Measurements from ENCODE around the gene ELK3.

ELK3 gene

GRCh38 chr12:96234591-96235483 is 40.7 kb downstream of the ELK3 start:
- no peak for DNase-seq (ENCODE audit: low read depth in 3 of 3, low spot score in 1 of 3)

DNA sequence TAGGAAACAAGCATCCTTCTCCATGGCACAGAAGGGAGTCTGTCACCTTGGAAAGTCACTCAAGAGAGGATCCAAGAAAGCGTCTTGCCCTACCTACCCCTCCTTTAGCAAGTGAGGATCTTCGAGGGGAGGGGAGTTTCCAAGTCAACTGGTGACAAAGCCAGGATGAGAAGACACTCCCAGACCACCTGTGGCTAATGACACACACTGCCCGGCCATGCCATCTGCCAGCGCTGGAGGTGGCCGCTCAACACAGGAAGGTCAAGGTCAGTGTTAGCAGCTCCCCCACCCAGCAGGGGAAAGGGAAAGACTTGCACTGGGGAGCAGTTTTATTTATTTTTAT is 41.3 kb downstream of the ELK3 start:
- no peak for DNase-seq (ENCODE audit: low read depth in 3 of 3, low spot score in 1 of 3)

DNA sequence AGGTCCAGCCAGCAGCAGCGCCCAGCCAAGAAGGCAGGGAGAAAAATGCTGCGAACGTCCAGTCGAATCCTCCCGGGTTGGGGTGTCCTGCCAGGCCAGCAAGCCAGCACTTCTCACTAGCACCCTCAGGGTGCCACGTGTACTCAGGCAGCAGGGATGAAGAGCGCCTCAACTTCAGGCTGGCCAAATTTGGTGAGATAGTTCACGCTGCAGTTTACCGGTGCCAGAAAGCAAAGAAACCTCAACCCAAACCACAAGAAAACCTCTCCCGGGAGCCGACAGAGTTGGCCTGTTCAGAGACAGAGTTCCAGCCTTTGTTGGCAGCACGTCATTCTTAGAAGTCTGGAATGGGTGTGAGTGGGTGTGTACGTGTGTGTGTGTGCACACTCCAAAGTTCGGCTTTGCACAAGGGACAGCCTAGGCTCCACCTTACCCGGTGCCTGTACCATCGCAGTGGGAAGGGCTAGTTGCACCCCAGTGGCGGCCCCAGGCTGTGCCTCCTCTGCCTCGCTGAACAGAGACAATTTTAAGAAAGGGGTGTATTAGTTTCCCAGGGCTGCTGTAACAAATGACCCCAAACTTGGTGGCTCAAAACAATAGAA is 42.1 kb downstream of the ELK3 start:
- DNase-seq (ENCODE audit: low read depth in 3 of 3, low spot score in 1 of 3): no peak

DNA sequence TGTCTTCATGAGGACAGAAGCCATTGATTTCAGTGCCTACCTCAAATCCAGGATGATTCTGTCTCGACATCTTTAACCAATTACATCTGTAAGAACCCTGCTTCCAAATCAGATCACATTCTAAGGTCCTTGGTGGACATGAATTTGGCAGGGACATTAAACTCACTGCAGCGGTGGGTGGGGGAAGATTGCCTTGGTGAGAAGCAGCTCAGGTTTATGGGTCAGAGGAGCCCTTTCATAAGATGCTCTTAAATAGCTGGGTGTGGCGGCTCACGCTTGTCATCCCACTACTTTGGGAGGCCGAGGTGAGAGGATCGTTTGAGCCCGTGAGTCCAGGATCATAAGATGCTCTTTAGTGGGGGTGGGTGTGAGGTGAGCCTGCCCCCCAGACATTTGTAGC is 42.9 kb downstream of the ELK3 start:
- DNase-seq (ENCODE audit: low read depth in 3 of 3, low spot score in 1 of 3): no peak

GRCh38 chr12:96237465-96238077 is 43.4 kb downstream of the ELK3 start:
- peak in 2 of 3 donors; percentile 14 to 23 for DNase-seq (ENCODE audit: low read depth in 3 of 3, low spot score in 1 of 3)

GRCh38 chr12:96238336-96239047 is 44.3 kb downstream of the ELK3 start:
- no peak for DNase-seq (ENCODE audit: low read depth in 3 of 3, low spot score in 1 of 3)

DNA sequence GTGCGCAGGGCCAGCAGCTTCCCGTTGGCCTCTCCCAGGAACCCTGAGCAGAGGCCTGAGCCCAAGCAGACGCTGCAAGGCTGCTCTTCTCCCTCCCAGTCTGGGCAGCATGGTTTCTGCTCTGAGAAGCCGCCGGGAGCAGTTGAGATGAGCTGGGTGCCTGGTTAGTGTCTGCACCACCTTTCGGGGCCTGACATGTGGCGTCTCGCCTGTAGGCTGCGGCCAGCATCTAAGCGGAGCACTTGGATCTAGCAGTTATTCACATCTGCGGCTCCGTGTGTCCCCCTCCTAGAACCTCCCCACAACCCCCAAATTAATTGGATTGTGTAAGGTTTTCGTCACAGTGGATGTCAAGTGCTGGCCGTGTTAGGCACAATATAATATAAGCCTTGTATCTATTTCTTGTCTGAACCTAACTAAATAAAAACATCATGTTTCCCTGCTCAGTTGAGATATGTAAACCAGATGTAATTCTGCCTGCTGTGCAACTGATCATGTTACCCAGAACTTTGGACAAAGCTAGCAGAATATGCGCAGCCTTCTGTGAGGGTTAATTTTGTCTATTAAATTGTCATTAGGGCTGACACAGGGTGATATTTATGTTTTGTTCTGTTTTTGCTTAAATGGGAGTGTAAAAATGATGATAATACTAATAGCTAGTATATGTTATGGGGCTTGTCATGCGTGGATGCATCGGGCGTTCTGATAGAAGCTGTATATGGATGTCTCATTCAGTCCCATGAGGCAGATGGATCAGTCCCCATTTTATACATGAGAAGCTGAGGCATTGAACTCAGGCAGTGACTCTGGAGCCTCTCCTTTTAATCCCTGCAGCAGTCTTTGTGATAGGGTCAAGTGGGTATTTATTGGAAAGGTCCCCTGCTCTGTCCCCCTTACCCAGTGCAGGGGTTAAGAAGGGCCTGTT is 45.8 kb downstream of the ELK3 start:
- no peak for DNase-seq (ENCODE audit: low read depth in 3 of 3, low spot score in 1 of 3)

DNA sequence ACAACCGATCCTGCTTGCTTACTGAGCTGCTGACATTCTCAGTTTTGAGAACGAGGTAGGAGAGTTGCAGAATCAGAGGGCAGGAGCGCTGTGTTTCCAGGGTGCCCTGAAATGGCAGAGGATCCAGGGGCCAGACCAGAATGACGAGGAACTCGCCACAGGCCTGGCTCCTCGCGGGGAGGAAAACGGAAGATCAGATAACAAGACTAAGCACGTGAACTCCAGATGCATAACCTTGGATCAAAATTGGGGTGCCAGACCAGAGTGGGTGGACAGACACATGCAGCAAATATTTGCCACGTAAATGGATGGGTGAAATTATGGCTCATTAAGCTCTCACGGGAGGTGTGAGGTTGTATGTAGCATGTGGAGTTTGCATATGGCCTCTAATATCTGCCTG is 46.5 kb downstream of the ELK3 start:
- no peak for DNase-seq (ENCODE audit: low read depth in 3 of 3, low spot score in 1 of 3)

GRCh38 chr12:96241431-96241830 is 47.3 kb downstream of the ELK3 start:
- no peak for DNase-seq (ENCODE audit: low read depth in 3 of 3, low spot score in 1 of 3)

DNA sequence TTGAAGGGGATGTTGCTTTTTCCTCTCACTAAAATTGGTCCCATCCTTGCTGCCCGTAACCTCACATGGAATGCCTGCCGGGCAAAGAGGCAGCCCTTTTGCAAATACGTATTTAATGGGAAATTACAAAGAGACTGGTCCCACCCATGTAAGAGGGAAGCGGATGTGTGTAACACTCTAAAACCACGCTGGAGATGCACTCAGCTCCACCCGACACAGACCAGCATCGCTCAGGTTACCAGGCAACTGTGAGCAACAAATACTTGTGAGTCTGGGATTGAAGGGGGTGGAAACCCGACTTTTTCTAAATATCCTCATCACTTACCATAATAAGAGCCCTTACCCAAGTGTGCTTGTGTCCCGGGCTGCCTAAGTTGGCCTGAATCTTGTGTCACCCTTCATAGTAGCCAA is 47.7 kb downstream of the ELK3 start:
- DNase-seq (ENCODE audit: low read depth in 3 of 3, low spot score in 1 of 3): peak in 2 of 3 donors; percentile 35 to 36

DNA sequence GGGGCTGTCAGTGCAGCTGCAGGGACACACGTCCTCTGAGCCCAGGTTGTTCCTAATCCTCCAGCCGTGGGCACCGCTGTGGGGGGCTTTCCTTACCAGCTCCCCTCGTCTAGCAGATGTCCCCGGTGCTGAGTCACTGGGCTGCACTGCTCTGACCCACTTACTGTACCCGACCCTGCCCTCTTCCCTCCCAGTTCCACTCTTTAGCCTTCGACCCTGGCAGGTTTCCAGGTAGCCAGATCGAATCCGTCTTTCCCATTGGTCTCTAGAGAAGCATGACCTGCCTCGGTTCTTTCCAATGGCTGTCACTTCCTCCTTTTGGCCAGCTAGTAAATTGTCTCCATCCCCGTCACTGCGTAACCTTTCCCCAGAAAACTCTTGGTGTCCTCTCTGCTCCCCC is 48.4 kb downstream of the ELK3 start:
- no peak for DNase-seq (ENCODE audit: low read depth in 3 of 3, low spot score in 1 of 3)

DNA sequence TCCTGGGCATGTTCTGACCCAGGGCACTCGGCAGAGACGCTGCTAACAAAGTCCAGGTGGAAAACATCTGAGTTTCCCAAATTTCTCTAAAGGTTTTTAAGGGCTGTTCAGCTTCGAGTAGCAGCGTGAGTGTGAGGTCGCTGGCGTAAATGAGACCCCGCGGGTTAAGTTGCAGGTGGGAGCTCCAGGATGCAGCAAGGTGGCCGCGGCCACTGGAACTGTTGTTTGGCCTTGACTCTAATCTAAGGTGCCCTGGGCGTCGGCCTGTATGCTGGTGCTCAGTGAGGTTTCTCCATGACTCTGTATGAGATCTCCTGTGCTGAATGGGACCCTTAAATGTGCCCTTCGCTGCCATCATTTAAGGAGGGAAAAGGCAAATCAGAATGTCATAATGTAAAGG is 50.7 kb downstream of the ELK3 start:
- no peak for DNase-seq (ENCODE audit: low read depth in 3 of 3, low spot score in 1 of 3)

GRCh38 chr12:96246926-96247505 is 52.8 kb downstream of the ELK3 start:
- DNase-seq (ENCODE audit: low read depth in 3 of 3, low spot score in 1 of 3): no peak

DNA sequence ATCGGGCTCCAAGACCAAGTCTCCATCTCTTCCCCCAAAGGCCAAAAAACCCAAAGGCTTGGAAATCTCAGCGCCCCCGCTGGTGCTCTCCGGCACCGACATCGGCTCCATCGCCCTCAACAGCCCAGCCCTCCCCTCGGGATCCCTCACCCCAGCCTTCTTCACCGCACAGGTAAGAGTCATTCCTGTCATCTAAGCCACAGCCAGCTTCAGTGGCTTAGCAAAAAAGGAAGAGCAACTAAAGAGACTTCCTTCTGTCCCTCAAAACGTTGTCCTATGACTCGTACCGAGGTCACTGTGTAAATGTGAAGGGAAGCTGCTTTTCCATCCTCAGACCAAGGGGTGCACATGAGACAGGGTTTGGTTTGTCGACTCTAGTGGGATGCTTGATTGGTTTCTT is 53.4 kb downstream of the ELK3 start:
- DNase-seq (ENCODE audit: low read depth in 3 of 3, low spot score in 1 of 3): no peak

DNA sequence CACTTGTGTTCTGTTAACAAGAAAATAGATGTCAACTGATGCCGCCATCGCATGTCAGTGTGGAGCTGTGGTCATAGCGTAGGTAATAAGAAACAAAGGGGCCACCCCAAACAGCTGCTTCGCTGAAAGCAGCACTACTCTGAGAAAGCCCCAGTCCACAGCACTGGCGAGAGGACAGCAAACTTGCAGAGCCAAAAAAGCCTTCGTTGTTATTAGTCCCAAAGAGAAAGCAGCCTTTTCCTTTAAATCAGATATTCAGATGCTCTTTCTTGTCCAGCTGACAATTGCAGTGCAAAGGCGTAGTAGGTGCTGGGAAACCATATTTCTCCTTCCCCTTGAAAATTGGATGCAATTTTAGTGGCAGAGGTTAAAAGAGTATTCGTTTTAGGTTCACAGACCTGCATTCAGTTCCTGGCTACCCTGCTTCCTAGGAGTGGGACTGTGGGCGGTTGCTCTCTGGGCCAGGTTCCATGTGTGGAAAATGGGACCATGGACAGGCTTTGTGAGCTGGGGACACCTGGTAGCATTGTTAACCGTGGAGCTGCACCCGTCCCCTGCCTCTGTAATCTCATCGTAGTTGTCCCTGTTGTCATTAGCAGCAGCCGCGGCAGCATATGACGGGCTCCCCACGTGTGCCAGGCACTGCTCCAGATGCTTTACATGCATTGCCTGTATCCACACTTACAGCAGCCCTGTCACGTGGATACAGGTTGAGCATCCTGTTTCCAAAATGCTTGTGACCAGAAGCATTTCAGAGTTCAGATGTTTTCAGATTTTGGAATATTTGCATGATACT is 54.2 kb downstream of the ELK3 start:
- no peak for DNase-seq (ENCODE audit: low read depth in 3 of 3, low spot score in 1 of 3)

- no peak for DNase-seq (ENCODE audit: low read depth in 3 of 3, low spot score in 1 of 3)
Measured at GRCh38 chr12:96249196-96250118, 55.3 kb downstream of the ELK3 start.

GRCh38 chr12:96250119-96250685 is 56.0 kb downstream of the ELK3 start:
- no peak for DNase-seq (ENCODE audit: low read depth in 3 of 3, low spot score in 1 of 3)

DNA sequence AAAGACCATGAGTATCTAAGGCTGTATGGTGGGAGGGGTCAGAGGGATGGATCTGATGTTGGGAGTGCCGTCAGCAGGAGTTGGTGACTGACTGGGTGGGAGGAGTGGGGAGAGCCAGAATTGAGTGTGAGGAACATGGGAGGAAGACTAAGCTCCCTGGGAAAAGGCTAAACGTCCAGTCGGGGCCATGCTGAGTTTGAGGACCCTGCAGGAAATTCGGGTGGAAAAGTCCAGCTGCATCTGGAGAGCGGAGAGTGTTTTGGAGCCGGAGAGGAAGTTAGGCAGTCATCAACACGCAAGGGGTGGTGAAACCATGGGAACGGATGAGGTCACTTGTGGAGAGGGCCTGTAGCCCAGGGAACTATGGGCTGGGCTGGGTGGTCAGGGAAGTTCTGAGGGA is 60.9 kb downstream of the ELK3 start:
- no peak for DNase-seq (ENCODE audit: low read depth in 3 of 3, low spot score in 1 of 3)
